SK-N-MC (cell line): ENCODE results near the gene TOM1.

Experiments used
- EZH2 ChIP-seq: fragments of 200-600 bp; sonication (generic); IDR thresholded peaks from one replicate; pipeline ENCODE4 v1.6.1; 2017; ENCODE audit warnings: antibody characterized with exemption
- POLR2AphosphoS5 ChIP-seq: IDR thresholded peaks from 2 replicates; pipeline ENCODE4 v1.6.1; 2012; ENCODE audit warnings: mild to moderate bottlenecking, low read depth, low read length, borderline replicate concordance

- TF ChIP-seq POLR2AphosphoS5: no peak
- TF ChIP-seq EZH2: no peak
These were observed 3.4 kb downstream of the TOM1 start for GRCh38 chr22:35303029-35303624.
